Measurements from ENCODE around the gene HLCS. TPM values are rescaled to one million over a fixed set of nuclear protein-coding genes. Genes with fewer than 3 reads are reported as not detected.

Gene HLCS
- total RNA-seq, 4 donors from 2014 or later: 3.1 to 19.4 (median 8.9) TPM

DNA sequence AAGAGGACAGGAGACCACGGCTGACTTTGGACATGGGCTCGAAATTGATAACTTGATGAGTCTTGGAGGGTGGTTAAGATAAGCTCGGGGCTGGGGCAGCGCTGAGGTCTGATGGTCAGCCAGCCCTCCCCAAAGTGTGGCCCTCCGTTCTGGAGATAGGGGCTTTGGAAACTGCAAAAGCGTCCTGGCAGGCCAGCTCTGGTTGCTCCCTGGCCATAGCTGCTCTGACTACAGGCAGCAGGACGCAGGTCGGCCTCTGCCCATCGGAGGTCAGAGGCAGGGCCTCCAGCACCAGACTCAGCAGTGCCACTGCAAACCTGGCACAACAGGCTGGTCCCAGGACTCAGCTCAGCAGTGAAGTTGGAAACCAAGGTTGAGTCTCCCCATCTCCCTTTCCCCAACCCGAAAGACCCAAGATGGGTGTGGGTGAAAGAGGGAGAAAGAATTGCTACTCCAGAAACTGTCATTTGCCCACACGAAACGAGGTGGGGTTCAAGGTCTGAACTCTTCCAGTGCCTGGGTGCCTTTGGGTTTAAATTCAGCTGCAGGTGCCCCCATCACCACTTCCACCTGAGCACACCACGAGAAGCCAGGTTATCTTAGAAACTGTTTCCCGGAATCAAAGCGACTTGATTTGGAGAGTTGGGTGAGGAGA is 262.7 kb downstream of the HLCS start:
- H3K4me3 ChIP-seq (ENCODE audit: low read depth, poor library complexity, severe bottlenecking): no peak overlapping the region
- 33 to 42% methylated on average over 15 of the region's 15 CpGs for WGBS, 2 donors
- TF ChIP-seq, protein P1, sequence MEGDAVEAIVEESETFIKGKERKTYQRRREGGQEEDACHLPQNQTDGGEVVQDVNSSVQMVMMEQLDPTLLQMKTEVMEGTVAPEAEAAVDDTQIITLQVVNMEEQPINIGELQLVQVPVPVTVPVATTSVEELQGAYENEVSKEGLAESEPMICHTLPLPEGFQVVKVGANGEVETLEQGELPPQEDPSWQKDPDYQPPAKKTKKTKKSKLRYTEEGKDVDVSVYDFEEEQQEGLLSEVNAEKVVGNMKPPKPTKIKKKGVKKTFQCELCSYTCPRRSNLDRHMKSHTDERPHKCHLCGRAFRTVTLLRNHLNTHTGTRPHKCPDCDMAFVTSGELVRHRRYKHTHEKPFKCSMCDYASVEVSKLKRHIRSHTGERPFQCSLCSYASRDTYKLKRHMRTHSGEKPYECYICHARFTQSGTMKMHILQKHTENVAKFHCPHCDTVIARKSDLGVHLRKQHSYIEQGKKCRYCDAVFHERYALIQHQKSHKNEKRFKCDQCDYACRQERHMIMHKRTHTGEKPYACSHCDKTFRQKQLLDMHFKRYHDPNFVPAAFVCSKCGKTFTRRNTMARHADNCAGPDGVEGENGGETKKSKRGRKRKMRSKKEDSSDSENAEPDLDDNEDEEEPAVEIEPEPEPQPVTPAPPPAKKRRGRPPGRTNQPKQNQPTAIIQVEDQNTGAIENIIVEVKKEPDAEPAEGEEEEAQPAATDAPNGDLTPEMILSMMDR (IDR thresholded peaks at IDR 0.05): no peak
- TF ChIP-seq POLR2A (IDR thresholded peaks at IDR 0.05): no peak
- peak in 1 of 2 donors; percentile 68 for DNase-seq (ENCODE audit: low spot score in 2 of 2)
- intact Hi-C loops (cut with DNase I; ENCODE audit: low total_unique reads): no loop called here

DNA sequence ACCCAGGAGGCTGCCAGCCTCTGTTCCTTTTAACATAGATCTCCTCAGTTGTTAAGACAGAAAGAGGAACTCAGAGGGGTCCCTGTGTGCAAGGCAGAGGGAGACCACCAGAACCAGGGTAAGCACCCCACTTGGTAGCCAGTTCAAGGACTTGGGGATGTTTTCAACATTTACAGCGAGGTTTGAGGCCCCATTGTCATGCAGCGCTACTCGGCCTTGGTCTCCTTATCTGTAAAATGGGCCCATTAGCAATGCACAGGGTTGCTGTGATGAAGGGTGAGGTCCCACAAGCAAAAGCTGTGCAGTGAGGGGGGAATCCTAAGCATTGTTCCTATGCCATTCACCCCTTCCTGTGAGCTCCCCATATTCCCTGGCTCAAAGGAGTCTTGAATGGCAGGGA is 263.3 kb downstream of the HLCS start:
- no peak for DNase-seq (ENCODE audit: low spot score in 2 of 2)
- intact Hi-C loops (cut with DNase I; ENCODE audit: low total_unique reads): no loop called here
- no peak for TF ChIP-seq POLR2A (IDR thresholded peaks at IDR 0.05)
- TF ChIP-seq, protein P1 (IDR thresholded peaks at IDR 0.05): no peak
- H3K4me3 ChIP-seq (ENCODE audit: low read depth, poor library complexity, severe bottlenecking): no peak overlapping the region
- 64 to 65% methylated on average over 2 to 3 of the region's 3 CpGs for WGBS, 2 donors

DNA sequence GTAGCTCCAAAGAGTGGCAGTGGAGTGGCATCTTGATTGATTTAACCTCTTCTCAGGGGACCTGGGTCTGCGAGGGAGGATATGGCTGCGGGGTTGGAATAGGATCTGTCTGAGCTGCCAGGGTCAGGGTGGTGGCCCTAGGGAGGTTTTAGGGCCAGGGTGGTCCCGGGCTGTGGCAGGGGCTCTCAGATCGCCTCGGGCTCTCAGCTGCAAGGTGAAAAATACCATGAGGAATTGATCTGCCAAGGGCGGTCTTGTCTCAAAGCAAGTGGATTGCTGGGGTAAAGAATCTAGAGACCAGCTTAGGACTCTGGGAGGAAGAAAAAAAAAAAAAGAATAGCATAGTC is 263.9 kb downstream of the HLCS start:
- TF ChIP-seq POLR2A (IDR thresholded peaks at IDR 0.05): no peak
- TF ChIP-seq, protein P1 (IDR thresholded peaks at IDR 0.05): no peak
- H3K4me3 ChIP-seq (ENCODE audit: low read depth, poor library complexity, severe bottlenecking): no peak overlapping the region
- intact Hi-C loops (cut with DNase I; ENCODE audit: low total_unique reads): no loop called here
- DNase-seq (ENCODE audit: low spot score in 2 of 2): peak in 1 of 2 donors; percentile 53
- 54 to 58% methylated on average over 6 of the region's 6 CpGs for WGBS, 2 donors

DNA sequence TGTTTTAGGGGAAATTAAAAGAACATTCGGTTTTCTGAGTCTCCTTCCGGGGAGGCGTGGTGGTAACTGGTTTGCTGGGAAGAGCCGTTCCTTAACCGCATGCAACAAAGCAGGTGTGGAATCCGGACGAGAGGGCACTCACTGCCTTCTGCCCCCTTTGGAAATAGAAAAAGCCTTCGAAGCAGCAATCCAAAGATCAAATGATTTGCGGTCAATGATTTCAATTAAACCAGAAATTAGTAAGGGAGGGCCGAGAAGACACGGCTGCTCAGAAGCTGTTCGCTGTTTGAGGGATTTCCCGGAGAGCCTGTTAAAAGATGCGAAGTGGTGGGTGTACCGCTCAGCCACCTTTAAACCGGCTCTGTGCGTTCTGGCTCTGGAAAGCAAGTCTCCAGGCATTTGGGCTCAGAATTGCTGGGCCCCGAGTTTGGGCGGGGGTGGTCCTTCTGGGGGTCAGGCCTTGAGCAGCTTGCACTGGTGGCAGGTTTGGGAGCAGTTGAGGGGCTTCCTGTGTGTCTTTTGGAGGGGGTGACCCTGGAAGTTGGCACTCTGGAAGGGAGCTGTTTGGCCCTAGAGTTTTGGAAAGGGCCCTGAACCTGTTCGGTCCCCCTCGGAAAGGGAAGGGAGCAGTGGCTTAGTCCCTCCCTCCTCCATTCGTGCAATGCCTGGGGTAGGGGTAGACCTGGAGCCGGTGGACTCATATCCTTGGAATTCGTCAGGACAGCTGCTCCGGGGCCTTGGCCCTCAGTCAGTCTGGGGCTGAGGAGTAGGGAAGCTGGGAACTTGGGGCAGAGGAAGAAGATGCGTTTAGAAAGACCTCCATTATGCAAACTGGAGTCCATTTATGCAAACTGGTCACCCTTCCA is 264.5 kb downstream of the HLCS start:
- WGBS, 2 donors: 18 to 22% methylated on average over 26 of the region's 26 CpGs
- peak in 1 of 2 donors; percentile 72 for DNase-seq (ENCODE audit: low spot score in 2 of 2)
- H3K4me3 ChIP-seq (ENCODE audit: low read depth, poor library complexity, severe bottlenecking): no peak overlapping the region
- TF ChIP-seq POLR2A (IDR thresholded peaks at IDR 0.05): no peak
- TF ChIP-seq, protein P1 (IDR thresholded peaks at IDR 0.05): no peak
- intact Hi-C loops (cut with DNase I; ENCODE audit: low total_unique reads): no loop called here

DNA sequence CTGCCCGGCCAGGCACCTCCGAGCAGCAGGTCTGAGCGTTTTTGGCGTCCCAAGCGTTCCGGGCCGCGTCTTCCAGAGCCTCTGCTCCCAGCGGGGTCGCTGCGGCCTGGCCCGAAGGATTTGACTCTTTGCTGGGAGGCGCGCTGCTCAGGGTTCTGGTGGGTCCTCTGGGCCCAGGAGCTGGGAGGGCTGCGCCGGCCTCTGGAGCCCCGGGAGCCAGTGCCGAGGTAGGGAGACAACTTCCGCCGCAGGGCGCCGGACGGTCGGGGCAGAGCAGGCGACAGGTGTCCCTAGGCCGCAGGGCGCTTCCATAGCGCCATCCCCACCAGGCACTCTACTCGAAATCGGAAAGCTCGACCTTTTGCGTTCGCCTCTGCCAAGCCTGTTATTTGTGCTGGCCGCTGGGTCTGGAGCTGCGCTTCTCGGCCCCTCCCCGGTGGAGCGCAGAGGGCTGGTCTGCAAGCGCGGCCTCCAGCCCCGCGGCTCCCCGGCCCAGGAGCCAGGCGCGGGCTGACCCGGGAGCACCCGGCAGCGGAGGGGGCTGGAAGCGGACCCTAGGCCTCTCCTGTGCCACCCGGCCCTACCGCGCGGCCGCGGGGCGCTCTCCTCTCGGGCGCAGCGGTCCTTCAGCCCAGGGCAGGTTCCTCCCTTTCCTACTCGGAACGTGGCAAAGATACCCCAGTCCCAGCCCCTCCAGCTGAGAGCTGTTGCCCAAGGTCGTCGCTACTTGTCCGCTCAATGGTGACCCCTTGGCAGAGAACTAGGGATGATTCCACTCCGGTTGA is 265.3 kb downstream of the HLCS start:
- 0 to 5% methylated on average over 41 to 47 of the region's 65 CpGs for WGBS, 2 donors
- peak in 1 of 2 donors; percentile 84 for DNase-seq (ENCODE audit: low spot score in 2 of 2)
- H3K4me3 ChIP-seq (ENCODE audit: low read depth, poor library complexity, severe bottlenecking): no peak overlapping the region
- TF ChIP-seq POLR2A (IDR thresholded peaks at IDR 0.05): no peak
- TF ChIP-seq, protein P1 (IDR thresholded peaks at IDR 0.05): no peak
- intact Hi-C loops (cut with DNase I; ENCODE audit: low total_unique reads): no loop called here

Other genes starting within 250 kb of the HLCS start
- gene RIPPLY3, start 40.0 kb upstream of the HLCS start, total RNA-seq: not detected
- gene PIGP, start 106.4 kb upstream of the HLCS start, total RNA-seq: 10 to 100 TPM in 3 of 4 donors, 1 to 10 TPM in 1; 6.0 to 17.5 (median 13.2) TPM
- 100 to 1,000 TPM in 1 of 4 donors, 10 to 100 TPM in 3; 77.6 to 111 (median 92.0) TPM for gene TTC3, start 106.6 kb upstream of the HLCS start, total RNA-seq